ENCODE measurements around the gene FBH1. TPM values are rescaled to one million over a fixed set of nuclear protein-coding genes. Genes with fewer than 3 reads are reported as not detected.

Gene FBH1
- total and polyA plus RNA-seq, 10 of the 15 experiments (the other 5 are each of a cell fraction or from before 2014, with no cell fraction given), result 6.1 to 67.6 (median 47.2) TPM

- RAD21 ChIA-PET (ENCODE audit: unreplicated experiment), result no interaction called here
- Histone ChIP-seq H3K4me3 (no peak overlapping the region), H2AFZ (ENCODE audit: control insufficient read depth, low read depth, low read length) (no peak overlapping the region), H4K20me1 (ENCODE audit: control insufficient read depth, insufficient read depth) (no peaks in the 10 kb centered on the region), H3K4me1 (ENCODE audit: control insufficient read depth, insufficient read depth, low read length) (no peaks in the 10 kb centered on the region), H3K4me2 (ENCODE audit: control insufficient read depth, insufficient read depth) (no peak overlapping the region), H3K9me3 (replicated peaks; ENCODE audit: control insufficient read depth, insufficient read depth, low read length) (no peaks in the 10 kb centered on the region), H3K27ac (ENCODE audit: control insufficient read depth, insufficient read depth) (no peak overlapping the region), H3K27me3 (replicated peaks in 1 of 2; ENCODE audit: control insufficient read depth in 2 of 2, insufficient read depth in 2 of 2, low read length in 1 of 2) (no peaks in the 10 kb centered on the region), H3K9ac (ENCODE audit: control insufficient read depth, insufficient read depth, low read length) (no peak overlapping the region), H3K36me3 (ENCODE audit: control insufficient read depth in 2 of 2, insufficient read depth in 2 of 2, low read length in 1 of 2) (no peaks in the 10 kb centered on the region), H3K79me2 (ENCODE audit: control insufficient read depth, insufficient read depth, low read length) (no peaks in the 10 kb centered on the region)
- CTCF ChIA-PET, result no interaction called here
- POLR2A ChIA-PET, result no interaction called here
- no peak for FAIRE-seq
- in situ Hi-C loops (cut with MboI), result no loop called here
- intact Hi-C loops (cut with micrococcal nuclease; ENCODE audit: unreplicated experiment), result no loop called here
- 62% methylated on average over 8 of the region's 8 CpGs for WGBS (ENCODE audit: insufficient coverage, insufficient replicate concordance, low lambda C conversion rate, missing lambda C conversion rate)
- TF ChIP-seq ELK1 (IDR thresholded peaks at IDR 0.05; ENCODE audit: low read depth, low read length) (no peak), NRF1 (conservative IDR thresholded peaks at IDR 0.05; ENCODE audit: low read depth, low read length) (no peak), GABPA (IDR thresholded peaks at IDR 0.05; ENCODE audit: low read depth) (no peak), CHD1 (IDR thresholded peaks at IDR 0.05; ENCODE audit: low read depth, low read length) (no peak)
- DNase-seq (ENCODE audit: low read depth, low spot score), result no peak
- no TSS peak for BruUV-seq (replicated peaks)
- SMC1A ChIA-PET (ENCODE audit: uncharacterized antibody, unreplicated experiment), result interaction anchor here (1.5 kb wide), 1 partner anchor 67 kb away, joined by 4 read pairs; no protein-coding TSS in a partner anchor
- no peak for ATAC-seq
These were observed 56.7 kb downstream of the FBH1 start for GRCh38 chr10:5946786-5947185.

GRCh38 chr10:5947471-5948207 lies 57.6 kb downstream of the FBH1 start:
- no peak overlapping the region for H3K4me3 ChIP-seq
- no peaks in the 10 kb centered on the region for H4K20me1 ChIP-seq (ENCODE audit: control insufficient read depth, insufficient read depth)
- no TSS peak for BruUV-seq (replicated peaks)
- no peaks in the 10 kb centered on the region for H3K36me3 ChIP-seq (ENCODE audit: control insufficient read depth in 2 of 2, insufficient read depth in 2 of 2, low read length in 1 of 2)
- ATAC-seq (no peak), DNase-seq (ENCODE audit: low read depth, low spot score) (no peak), FAIRE-seq (no peak)
- ChIA-PET RAD21 (ENCODE audit: unreplicated experiment) (no interaction called here), POLR2A (no interaction called here), SMC1A (ENCODE audit: uncharacterized antibody, unreplicated experiment) (interaction anchor here (1.5 kb wide), 1 partner anchor 66 kb away, joined by 4 read pairs; no protein-coding TSS in a partner anchor), CTCF (no interaction called here)
- in situ Hi-C loops (cut with MboI) (no loop called here), intact Hi-C loops (cut with micrococcal nuclease; ENCODE audit: unreplicated experiment) (no loop called here)
- no peak overlapping the region for H3K4me2 ChIP-seq (ENCODE audit: control insufficient read depth, insufficient read depth)
- no peak overlapping the region for H2AFZ ChIP-seq (ENCODE audit: control insufficient read depth, low read depth, low read length)
- no peaks in the 10 kb centered on the region for H3K79me2 ChIP-seq (ENCODE audit: control insufficient read depth, insufficient read depth, low read length)
- no peak overlapping the region for H3K27ac ChIP-seq (ENCODE audit: control insufficient read depth, insufficient read depth)
- no peaks in the 10 kb centered on the region for H3K9me3 ChIP-seq (replicated peaks; ENCODE audit: control insufficient read depth, insufficient read depth, low read length)
- H3K27me3 ChIP-seq (replicated peaks in 1 of 2; ENCODE audit: control insufficient read depth in 2 of 2, insufficient read depth in 2 of 2, low read length in 1 of 2), result no peaks in the 10 kb centered on the region
- WGBS (ENCODE audit: insufficient coverage, insufficient replicate concordance, low lambda C conversion rate, missing lambda C conversion rate), result 90% methylated on average over 17 of the region's 17 CpGs
- no peak overlapping the region for H3K9ac ChIP-seq (ENCODE audit: control insufficient read depth, insufficient read depth, low read length)
- no peaks in the 10 kb centered on the region for H3K4me1 ChIP-seq (ENCODE audit: control insufficient read depth, insufficient read depth, low read length)
- TF ChIP-seq CHD2 (IDR thresholded peaks at IDR 0.05; ENCODE audit: borderline replicate concordance, low read depth, low read length) (no peak), PBX3 (IDR thresholded peaks at IDR 0.05; ENCODE audit: insufficient replicate concordance, low read depth, low read length) (no peak), BCL11A (IDR thresholded peaks at IDR 0.05; ENCODE audit: low read depth, low read length) (no peak), TCF3 (IDR thresholded peaks at IDR 0.05; ENCODE audit: borderline replicate concordance, insufficient read depth, low read depth, low read length) (no peak), ZNF622 (IDR thresholded peaks at IDR 0.05) (no peak), FOXM1 (IDR thresholded peaks at IDR 0.05; ENCODE audit: low read depth, low read length) (no peak), SMAD1 (IDR thresholded peaks at IDR 0.05; ENCODE audit: low read depth, partially characterized antibody) (no peak), MEF2B (IDR thresholded peaks at IDR 0.05; ENCODE audit: partially characterized antibody, poor library complexity, severe bottlenecking) (no peak), PAX5 (IDR thresholded peaks at IDR 0.05; ENCODE audit: borderline replicate concordance, low read depth, low read length) (no peak), HDAC2 (IDR thresholded peaks at IDR 0.05) (no peak), RFX5 (IDR thresholded peaks at IDR 0.05; ENCODE audit: low read depth, low read length) (no peak)

All from GM12878 (cell line).